ENCODE data around the gene AIPL1. TPM values are rescaled to one million over a fixed set of nuclear protein-coding genes. Genes with fewer than 3 reads are reported as not detected.

AIPL1 gene
- total and polyA plus RNA-seq, 2 of the 4 experiments (the other 2 are of a cell fraction) = not detected

DNA sequence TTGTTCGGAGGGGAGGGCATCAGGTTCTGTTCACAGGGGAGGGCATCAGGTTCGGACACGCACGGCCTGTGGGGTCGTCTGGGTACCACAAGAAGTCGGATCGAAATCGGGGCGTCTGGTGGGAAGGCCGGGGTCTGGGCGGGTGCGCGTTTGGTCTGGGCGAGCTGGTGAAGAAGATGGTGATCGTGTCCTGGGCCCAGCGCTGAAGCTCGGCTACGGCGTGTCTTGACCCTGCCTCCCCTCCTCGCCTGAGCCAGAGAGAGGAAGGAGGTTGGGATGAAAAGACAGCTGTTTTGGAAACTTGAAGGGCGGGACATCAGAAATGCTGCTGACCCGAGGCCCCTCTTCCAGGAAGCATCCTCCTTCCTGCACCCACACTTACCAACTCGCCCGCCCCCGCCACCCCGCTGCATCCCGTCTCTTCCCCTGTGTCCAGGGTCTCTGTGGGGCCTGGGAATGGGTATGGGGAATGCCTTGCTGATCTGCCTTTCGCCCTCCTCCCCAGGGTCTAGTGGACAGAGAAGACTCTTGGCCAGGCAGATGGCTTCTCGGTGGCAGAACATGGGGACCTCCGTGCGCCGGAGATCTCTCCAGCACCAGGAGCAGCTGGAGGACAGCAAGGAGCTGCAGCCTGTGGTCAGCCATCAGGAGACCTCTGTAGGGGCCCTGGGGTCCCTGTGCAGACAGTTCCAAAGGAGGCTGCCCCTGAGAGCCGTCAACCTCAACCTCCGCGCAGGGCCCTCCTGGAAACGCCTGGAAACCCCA is 9.8 kb upstream of the AIPL1 start:
- peak overlapping the region; percentile 70 for H2AK9ac ChIP-seq (replicated peaks; ENCODE audit: low read depth, low read length, poor library complexity)
- H4K5ac ChIP-seq (ENCODE audit: low read depth, low read length) = no peak overlapping the region
- H3K18ac ChIP-seq (ENCODE audit: low read depth, low read length) = no peak overlapping the region
- H4K20me1 ChIP-seq (ENCODE audit: insufficient read depth, low read length) = peaks cover 2% of the 10 kb centered on the region; the same call in 1 of the 2 replicates
- CTCF ChIA-PET = no interaction called here
- peak overlapping the region; percentile 52; the same call in 1 of the 2 replicates for H3K23ac ChIP-seq (ENCODE audit: low read depth, low read length)
- H2BK15ac ChIP-seq (ENCODE audit: low read depth, low read length) = no peak overlapping the region
- no peaks in the 10 kb centered on the region for H3K9me3 ChIP-seq (ENCODE audit: control insufficient read depth, insufficient read depth, low read length)
- peak overlapping the region; percentile 19; the same call in 1 of the 2 replicates for H3K56ac ChIP-seq (ENCODE audit: extremely low read depth, insufficient read depth, low read length)
- H4K91ac ChIP-seq (ENCODE audit: insufficient read depth, low read depth, low read length) = no peak overlapping the region
- 0 out of 2 replicates have a peak overlapping the region, but pooled peaks have one; percentile 6 for H3K14ac ChIP-seq (replicated peaks; ENCODE audit: low read depth, low read length)
- peaks cover 12 to 23% of the 10 kb centered on the region in 2 experiments; a peak in 3 of 4 replicates for H3K79me1 ChIP-seq (ENCODE audit: low read depth in 1 of 2, low read length in 2 of 2)
- H3K27ac ChIP-seq (ENCODE audit: insufficient read depth, low read length) = no peak overlapping the region; the same call in 1 of the 2 replicates
- 0 out of 2 replicates have a peak overlapping the region, but pooled peaks have one; percentile 23 for H2AK5ac ChIP-seq (ENCODE audit: low read depth, low read length)
- POLR2A ChIA-PET (ENCODE audit: unreplicated experiment) = no interaction called here
- no TSS peak for BruUV-seq (replicated peaks)
- H2BK5ac ChIP-seq (ENCODE audit: low read depth, low read length, poor library complexity, severe bottlenecking) = peak overlapping the region; percentile 9
- 37% methylated on average over 7 of the region's 36 CpGs; no CpG with 5 or more reads in 1 of the 2 experiments for WGBS, 2 experiments (ENCODE audit: extremely low coverage in 2 of 2, insufficient read length in 1 of 2)
- peak overlapping the region; percentile 57 for H3K4me3 ChIP-seq (ENCODE audit: insufficient read depth, low read depth, low read length)
- H3K4ac ChIP-seq (ENCODE audit: low read depth, low read length) = peak overlapping the region; percentile 9; the same call in 1 of the 2 replicates
- peak overlapping the region; percentile 93 for H3K4me2 ChIP-seq (ENCODE audit: low read depth, low read length)
- peaks cover 3% of the 10 kb centered on the region; the same call in 1 of the 2 replicates for H3K4me1 ChIP-seq (ENCODE audit: control insufficient read depth, insufficient read depth, low read length)
- no peaks in the 10 kb centered on the region for H3K27me3 ChIP-seq (ENCODE audit: control insufficient read depth, insufficient read depth, low read length)
- DNase-seq (no peak), ATAC-seq (ENCODE audit: low read depth) (no peak)
- no peak overlapping the region for H2BK120ac ChIP-seq (ENCODE audit: low read depth, low read length)
- H3K36me3 ChIP-seq (ENCODE audit: control insufficient read depth, insufficient read depth, low read length) = no peaks in the 10 kb centered on the region
- H3K9ac ChIP-seq (ENCODE audit: low read depth, low read length) = peak overlapping the region; percentile 59; the same call in 1 of the 2 replicates
- H4K8ac ChIP-seq (ENCODE audit: low read depth in 2 of 2, low read length in 2 of 2) = no peak overlapping the region; a peak in 1 of 4 replicates
- intact Hi-C loops (cut with micrococcal nuclease) (loop anchor here (5.0 kb wide), 1 partner anchor 198 kb away; the partner anchor contains the start of genes KIAA0753 and TXNDC17), in situ Hi-C loops (cut with MboI; ENCODE audit: low sequenced_read_pairs) (loop anchor here (25.0 kb wide), 1 partner anchor 1207 kb away; the partner anchor contains the start of gene SCIMP), dilution Hi-C loops (cut with HindIII; ENCODE audit: low sequenced_read_pairs, unreplicated experiment) (no loop called here)
- H2BK20ac ChIP-seq (ENCODE audit: low read depth, low read length) = no peak overlapping the region
- peaks cover 4% of the 10 kb centered on the region; the same call in 1 of the 2 replicates for H3K9me1 ChIP-seq (ENCODE audit: insufficient read depth, low read length)
- H2AFZ ChIP-seq (replicated peaks; ENCODE audit: low read length, poor library complexity) = peak overlapping the region; percentile 94
- TF ChIP-seq RCOR1 (IDR thresholded peaks at IDR 0.05; ENCODE audit: insufficient replicate concordance, low read length) (no peak), SMC3 (IDR thresholded peaks at IDR 0.05; ENCODE audit: low read depth, low read length) (no peak), NFE2L2 (IDR thresholded peaks at IDR 0.05; ENCODE audit: low read depth, low read length) (no peak), RAD21 (IDR thresholded peaks at IDR 0.05; ENCODE audit: low read length) (no peak), MAZ (IDR thresholded peaks at IDR 0.05; ENCODE audit: borderline replicate concordance, low read depth, low read length) (no peak), BHLHE40 (IDR thresholded peaks at IDR 0.05; ENCODE audit: low read depth, low read length) (no peak), FOS (IDR thresholded peaks at IDR 0.05; ENCODE audit: low read depth, low read length) (no peak), RFX5 (IDR thresholded peaks at IDR 0.05; ENCODE audit: low read depth, low read length) (no peak), MXI1 (IDR thresholded peaks at IDR 0.05; ENCODE audit: borderline replicate concordance, low read depth, low read length) (no peak), CHD1 (IDR thresholded peaks at IDR 0.05; ENCODE audit: low read depth, low read length) (no peak), POLR2A (IDR thresholded peaks at IDR 0.05; ENCODE audit: low read depth, low read length) (no peak), CEBPB (IDR thresholded peaks at IDR 0.05; ENCODE audit: low read depth, low read length) (no peak)
- TF ChIP-seq, protein P1, sequence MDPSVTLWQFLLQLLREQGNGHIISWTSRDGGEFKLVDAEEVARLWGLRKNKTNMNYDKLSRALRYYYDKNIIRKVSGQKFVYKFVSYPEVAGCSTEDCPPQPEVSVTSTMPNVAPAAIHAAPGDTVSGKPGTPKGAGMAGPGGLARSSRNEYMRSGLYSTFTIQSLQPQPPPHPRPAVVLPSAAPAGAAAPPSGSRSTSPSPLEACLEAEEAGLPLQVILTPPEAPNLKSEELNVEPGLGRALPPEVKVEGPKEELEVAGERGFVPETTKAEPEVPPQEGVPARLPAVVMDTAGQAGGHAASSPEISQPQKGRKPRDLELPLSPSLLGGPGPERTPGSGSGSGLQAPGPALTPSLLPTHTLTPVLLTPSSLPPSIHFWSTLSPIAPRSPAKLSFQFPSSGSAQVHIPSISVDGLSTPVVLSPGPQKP (IDR thresholded peaks at IDR 0.05; ENCODE audit: borderline replicate concordance, low read depth, low read length) = no peak
- TF ChIP-seq, protein P2, sequence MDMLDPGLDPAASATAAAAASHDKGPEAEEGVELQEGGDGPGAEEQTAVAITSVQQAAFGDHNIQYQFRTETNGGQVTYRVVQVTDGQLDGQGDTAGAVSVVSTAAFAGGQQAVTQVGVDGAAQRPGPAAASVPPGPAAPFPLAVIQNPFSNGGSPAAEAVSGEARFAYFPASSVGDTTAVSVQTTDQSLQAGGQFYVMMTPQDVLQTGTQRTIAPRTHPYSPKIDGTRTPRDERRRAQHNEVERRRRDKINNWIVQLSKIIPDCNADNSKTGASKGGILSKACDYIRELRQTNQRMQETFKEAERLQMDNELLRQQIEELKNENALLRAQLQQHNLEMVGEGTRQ (IDR thresholded peaks at IDR 0.05; ENCODE audit: low read depth, low read length) = no peak
